GM10248 (cell line): Measurements from ENCODE around the gene POU6F2.

ENCODE experiments used
- CTCF ChIA-PET: fragments of 300-600 bp; sonication (Branson Sonifier 250); formaldehyde crosslinking; extraction: SDS; loops from one replicate; lab custom pipeline; 2021; ENCODE audit warnings: antibody characterized with exemption; lab: Yijun Ruan, JAX
- POLR2A ChIA-PET: fragments of 350-650 bp; sonication (Branson Sonifier 250); formaldehyde crosslinking; extraction: SDS; loops from one replicate; lab custom pipeline; 2020; ENCODE audit warnings: antibody characterized with exemption; lab: Yijun Ruan, JAX
- DNase-seq: peaks from one replicate; pipeline ENCODE4 v3.0.0; 2012; ENCODE audit errors: extremely low spot score
- CTCF ChIP-seq: IDR thresholded peaks from 2 replicates; pipeline ENCODE4 v1.5.1; 2012; ENCODE audit warnings: mild to moderate bottlenecking, low read depth; ENCODE audit errors: extremely low read depth, missing control alignments, control extremely low read depth

Gene POU6F2

DNA sequence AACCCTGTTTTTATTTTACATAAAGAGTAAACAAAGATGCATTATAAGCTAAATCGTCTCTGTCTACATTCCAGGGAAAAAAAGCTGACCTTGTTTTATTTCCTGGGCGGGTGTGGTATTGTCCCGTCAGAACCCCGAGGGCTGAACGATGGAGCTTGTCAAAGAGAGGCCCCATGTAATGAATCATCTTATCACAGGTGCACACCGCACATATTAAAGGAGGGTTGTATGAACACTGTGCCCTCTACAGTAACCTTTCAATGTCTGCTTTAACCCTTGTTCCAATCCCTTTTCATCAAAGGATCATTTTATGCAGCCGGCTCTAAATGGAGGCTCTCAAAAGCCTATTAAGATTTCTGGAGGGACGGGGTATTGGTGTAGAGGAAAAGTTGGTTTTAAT, 430.0 kb downstream of the POU6F2 start:
- TF ChIP-seq CTCF, result no peak
- no peak for DNase-seq
- ChIA-PET CTCF (interaction anchor here (1.1 to 1.3 kb wide), 2 partner anchors 28 to 474 kb away, joined by 3 to 4 read pairs; no protein-coding TSS in a partner anchor), POLR2A (no interaction called here)

DNA sequence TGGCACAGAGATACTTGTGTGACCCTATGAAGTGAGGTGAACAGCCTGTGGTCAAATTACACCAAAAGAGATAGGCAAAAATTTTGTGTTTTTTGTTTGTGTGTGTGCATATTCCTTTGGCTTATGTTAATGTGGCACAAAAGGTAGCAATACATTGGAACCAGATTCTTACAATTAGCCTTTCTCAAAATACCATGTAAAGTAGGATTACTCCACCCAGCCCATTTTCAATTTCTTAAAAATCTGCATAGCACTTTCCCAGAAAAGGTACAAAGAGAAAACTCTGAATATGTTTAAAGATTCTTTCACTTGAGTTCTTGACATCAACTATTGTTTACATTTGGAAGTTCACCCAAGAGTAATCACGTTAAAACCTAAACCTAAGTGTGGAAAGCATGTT, 431.2 kb downstream of the POU6F2 start:
- ChIA-PET CTCF (no interaction called here), POLR2A (no interaction called here)
- DNase-seq, result no peak
- no peak for TF ChIP-seq CTCF

- TF ChIP-seq CTCF, result no peak
- CTCF ChIA-PET, result interaction anchor here (2.0 kb wide), 1 partner anchor 9 kb away, joined by 6 read pairs; no protein-coding TSS in a partner anchor
- POLR2A ChIA-PET, result no interaction called here
- DNase-seq, result no peak
These were observed 432.9 kb downstream of the POU6F2 start for GRCh38 chr7:39410582-39410981.

DNA sequence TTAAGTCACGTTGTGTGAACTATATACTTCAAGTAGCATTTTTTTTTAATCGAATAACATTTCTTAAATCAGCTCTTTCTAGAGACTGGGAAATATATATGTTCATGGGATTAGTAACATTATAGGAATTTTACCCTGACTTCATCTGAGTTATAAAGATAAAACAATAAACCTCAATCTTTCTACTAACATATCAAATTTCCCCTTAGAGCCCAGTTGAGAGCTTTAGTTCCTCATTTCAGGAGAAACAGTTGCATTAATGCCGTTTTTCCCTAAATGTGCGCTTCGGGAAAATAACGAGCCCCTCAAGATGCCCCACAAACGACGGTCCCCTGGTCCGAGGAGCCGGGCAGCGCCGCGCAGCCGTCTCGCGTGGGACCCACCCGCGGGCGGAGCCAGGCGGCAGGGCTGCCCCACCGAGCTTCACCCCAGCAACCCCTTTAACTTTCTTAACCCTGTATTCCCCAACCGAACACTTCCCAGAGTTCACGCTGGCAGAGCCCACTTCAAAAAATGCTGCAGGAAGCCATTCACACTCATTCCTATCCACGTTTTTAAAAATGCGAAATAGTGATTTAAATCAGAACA, 436.0 kb downstream of the POU6F2 start:
- ChIA-PET POLR2A (no interaction called here), CTCF (interaction anchor here (1.3 kb wide), 1 partner anchor 10 kb away, joined by 3 read pairs; no protein-coding TSS in a partner anchor)
- DNase-seq, result peak; percentile 15
- TF ChIP-seq CTCF, result no peak

DNA sequence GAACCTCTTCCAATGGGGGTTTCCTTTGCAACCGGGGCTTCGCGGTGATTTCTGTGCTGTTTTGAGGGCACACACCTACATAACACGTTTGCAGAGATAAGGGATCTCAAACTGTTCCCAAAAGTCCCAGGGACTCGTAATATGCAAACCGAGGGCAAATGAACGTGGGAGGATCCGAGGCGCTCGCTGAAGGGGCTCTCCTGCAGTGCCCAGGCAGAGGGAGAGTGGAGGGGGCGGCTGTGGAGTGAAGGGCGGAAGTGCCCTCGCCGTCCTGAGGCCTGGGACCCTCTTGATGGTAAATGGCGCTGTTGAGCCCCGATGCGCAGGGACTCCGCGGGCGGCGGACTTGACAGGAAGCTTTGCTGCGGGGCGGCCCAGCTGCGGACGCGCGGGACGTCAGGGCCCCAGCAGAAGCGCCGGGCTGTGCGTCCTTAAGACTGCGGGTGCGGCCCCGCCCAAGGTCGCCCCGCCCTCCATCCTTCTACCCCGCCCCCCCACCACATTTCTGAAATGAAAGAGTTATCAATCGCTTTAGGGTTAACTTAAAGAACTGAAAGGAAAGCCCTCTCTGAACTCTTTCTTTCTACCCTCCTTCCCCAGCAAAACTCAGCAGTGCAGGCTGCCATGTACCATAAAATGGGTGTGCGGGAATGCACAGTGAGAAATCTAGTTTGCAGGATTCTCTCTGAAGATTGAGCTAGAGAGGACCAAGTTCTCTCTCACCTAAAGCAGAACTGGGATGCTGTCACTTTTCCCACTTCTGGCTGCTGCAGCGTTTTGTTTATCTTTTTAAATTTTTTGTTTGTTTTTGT, 436.7 kb downstream of the POU6F2 start:
- TF ChIP-seq CTCF, result peak; percentile 17
- ChIA-PET CTCF (interaction anchor here (0.6 to 0.8 kb wide), 3 partner anchors 20 to 32 kb away, joined by 3 to 4 read pairs (median 3); no protein-coding TSS in a partner anchor), POLR2A (no interaction called here)
- DNase-seq, result peak; percentile 55

- CTCF ChIA-PET, result interaction anchor here (0.7 to 1.3 kb wide), 3 partner anchors 11 to 40 kb away, joined by 3 to 4 read pairs (median 3); no protein-coding TSS in a partner anchor
- TF ChIP-seq CTCF, result no peak
- DNase-seq, result no peak
- POLR2A ChIA-PET, result no interaction called here
These were observed 437.5 kb downstream of the POU6F2 start for GRCh38 chr7:39415091-39415787.
